Panc1 (cell line): Measurements from ENCODE around the gene SPEF1. TPM values are rescaled to one million over a fixed set of nuclear protein-coding genes. Genes with fewer than 3 reads are reported as not detected.

Experiments
- ATAC-seq: fragments of 200-7000 bp; cut with Tn5 transposase; 2 replicates; pipeline ENCODE4 v1.9.1; 2020; ENCODE audit warnings: mild to moderate bottlenecking, moderate library complexity
- BruUV-seq: library from RNA; stranded (reverse); fragments of 400-500 nt; replicated peaks from 2 replicates; lab custom pipeline; 2021; lab: Mats Ljungman, UMichigan
- CTCF ChIA-PET: fragments of 300-600 bp; sonication (Branson Sonifier 250); formaldehyde crosslinking; loops from one replicate; lab custom pipeline; 2022; ENCODE audit warnings: antibody characterized with exemption; lab: Charles Lee
- POLR2A ChIA-PET: fragments of 300-600 bp; sonication (Branson Sonifier 250); formaldehyde crosslinking; loops from one replicate; lab custom pipeline; 2022; ENCODE audit warnings: antibody characterized with exemption; lab: Charles Lee
- DNase-seq: peaks from one replicate; pipeline ENCODE4 v3.0.0-alpha.2; 2010; ENCODE audit warnings: low read depth, low spot score
- H3K27ac ChIP-seq: 2 replicates; pipeline ENCODE4 v1.5.1; 2011; ENCODE audit warnings: mild to moderate bottlenecking, low read length, inconsistent platforms
- H3K27me3 ChIP-seq: fragments of 200-500 bp; sonication (Bioruptor generic); 2 replicates; pipeline ENCODE4 v1.6.0; 2014; ENCODE audit warnings: low read length, inconsistent platforms; ENCODE audit not compliant: control insufficient read depth, insufficient read depth
- H3K36me3 ChIP-seq: fragments of 200-500 bp; sonication (Bioruptor generic); 2 replicates; pipeline ENCODE4 v1.5.1; 2014; ENCODE audit warnings: inconsistent platforms, mild to moderate bottlenecking, low read length, moderate library complexity; ENCODE audit not compliant: control insufficient read depth, insufficient read depth
- H3K4me1 ChIP-seq: 2 replicates; pipeline ENCODE4 v1.5.1; 2011; ENCODE audit warnings: inconsistent platforms, mild to moderate bottlenecking, low read length, moderate library complexity; ENCODE audit not compliant: control insufficient read depth, insufficient read depth
- H3K4me3 ChIP-seq, 2 experiments: 2 replicates each; pipeline ENCODE4 v1.5.1; 2011 to 2012; ENCODE audit warnings: low read depth in 2 of 2, low read length in 2 of 2, mild to moderate bottlenecking in 2 of 2, inconsistent platforms in 1 of 2, moderate library complexity in 1 of 2
- H3K9me3 ChIP-seq: fragments of 200-500 bp; sonication (Bioruptor generic); 2 replicates; pipeline ENCODE4 v1.5.1; 2014; ENCODE audit warnings: low read depth, mild to moderate bottlenecking, inconsistent platforms, low read length, moderate library complexity; ENCODE audit not compliant: control insufficient read depth, insufficient read depth
- CTCF ChIP-seq: fragments of 450-650 bp; IDR thresholded peaks from 2 replicates; pipeline ENCODE4 v1.5.1; 2017; ENCODE audit warnings: mild to moderate bottlenecking
- POLR2AphosphoS5 ChIP-seq: IDR thresholded peaks from 2 replicates; pipeline ENCODE4 v1.6.1; 2012; ENCODE audit warnings: mild to moderate bottlenecking, low read depth, low read length, moderate library complexity
- SIN3A ChIP-seq: IDR thresholded peaks from 2 replicates; pipeline ENCODE4 v1.6.1; 2012; ENCODE audit warnings: low read depth, mild to moderate bottlenecking, low read length, moderate library complexity, borderline replicate concordance; ENCODE audit not compliant: insufficient read depth
- TCF7L2 ChIP-seq: IDR thresholded peaks from 2 replicates; pipeline ENCODE4 v1.6.1; 2011; ENCODE audit warnings: mild to moderate bottlenecking, low read depth, low read length, inconsistent platforms
- in situ Hi-C: cut with HindIII; loops from 2 replicates; pipeline ENCODE4 v1.10.0; 2016; ENCODE audit warnings: low sequenced_read_pairs, low pct_unique_long_range_greater_than_20kb
- intact Hi-C: fragments of 100-400 bp; cut with micrococcal nuclease; formaldehyde crosslinking; loops from one replicate; pipeline ENCODE4 v1.10.0; 2022; ENCODE audit not compliant: unreplicated experiment
- total RNA-seq: library from RNA; stranded (reverse); gene quantifications from one replicate; pipeline ENCODE4 v1.2.1, GENCODE V29; 2021; ENCODE audit not compliant: unreplicated experiment
- TF ChIP-seq, protein P1 (sequence below), 2 experiments: IDR thresholded peaks; 2 replicates each; pipeline ENCODE4 v1.6.1; 2011 to 2012; ENCODE audit warnings: low read depth in 2 of 2, control low read depth in 1 of 2, low read length in 1 of 2, mild to moderate bottlenecking in 1 of 2, moderate library complexity in 1 of 2; ENCODE audit not compliant: insufficient read depth in 1 of 2

SPEF1 gene
- total RNA-seq, 1 experiment from 2014 or later = 0.41 TPM

DNA sequence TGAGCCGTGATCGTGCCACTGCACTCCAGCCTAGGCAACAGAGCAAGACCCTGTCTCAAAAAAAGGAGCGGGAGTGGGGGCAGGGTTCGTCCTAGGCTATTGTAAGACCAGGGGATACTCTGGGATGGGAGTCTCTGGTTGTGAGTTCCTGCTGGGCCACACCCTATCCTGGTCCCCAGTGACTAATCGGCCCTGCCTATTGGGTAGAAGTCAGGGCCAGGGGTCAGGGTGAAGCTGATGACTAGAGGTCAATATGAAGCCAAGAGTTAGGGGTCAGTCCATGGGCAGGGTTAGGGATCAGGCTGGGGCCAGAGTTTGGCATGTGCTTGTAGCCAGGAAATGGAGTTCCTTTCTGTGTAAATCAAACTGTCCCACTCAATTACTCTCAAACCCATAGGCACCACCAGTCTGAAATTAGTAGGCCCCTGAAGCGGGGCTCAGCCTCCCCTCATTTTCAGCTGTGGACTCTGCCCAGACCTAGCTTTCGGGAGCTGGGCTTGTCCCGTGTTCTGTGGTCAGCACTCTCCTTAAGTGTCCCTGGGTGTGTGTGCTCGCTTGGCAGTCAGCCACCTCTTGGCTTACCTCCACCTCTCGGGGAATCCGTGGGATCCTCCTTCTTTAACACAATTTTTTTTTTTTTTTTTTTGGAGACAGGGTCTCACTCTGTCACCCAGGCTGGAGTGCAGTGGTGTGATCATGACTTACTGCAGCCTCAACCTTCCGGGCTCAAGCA is 47.0 kb downstream of the SPEF1 start:
- ChIA-PET CTCF (no interaction called here), POLR2A (no interaction called here)
- no peaks in the 10 kb centered on the region for H3K36me3 ChIP-seq
- in situ Hi-C loops (no loop called here), intact Hi-C loops (no loop called here)
- no peak for DNase-seq
- no TSS peak for BruUV-seq
- H3K9me3 ChIP-seq = no peaks in the 10 kb centered on the region
- TF ChIP-seq, protein P1, sequence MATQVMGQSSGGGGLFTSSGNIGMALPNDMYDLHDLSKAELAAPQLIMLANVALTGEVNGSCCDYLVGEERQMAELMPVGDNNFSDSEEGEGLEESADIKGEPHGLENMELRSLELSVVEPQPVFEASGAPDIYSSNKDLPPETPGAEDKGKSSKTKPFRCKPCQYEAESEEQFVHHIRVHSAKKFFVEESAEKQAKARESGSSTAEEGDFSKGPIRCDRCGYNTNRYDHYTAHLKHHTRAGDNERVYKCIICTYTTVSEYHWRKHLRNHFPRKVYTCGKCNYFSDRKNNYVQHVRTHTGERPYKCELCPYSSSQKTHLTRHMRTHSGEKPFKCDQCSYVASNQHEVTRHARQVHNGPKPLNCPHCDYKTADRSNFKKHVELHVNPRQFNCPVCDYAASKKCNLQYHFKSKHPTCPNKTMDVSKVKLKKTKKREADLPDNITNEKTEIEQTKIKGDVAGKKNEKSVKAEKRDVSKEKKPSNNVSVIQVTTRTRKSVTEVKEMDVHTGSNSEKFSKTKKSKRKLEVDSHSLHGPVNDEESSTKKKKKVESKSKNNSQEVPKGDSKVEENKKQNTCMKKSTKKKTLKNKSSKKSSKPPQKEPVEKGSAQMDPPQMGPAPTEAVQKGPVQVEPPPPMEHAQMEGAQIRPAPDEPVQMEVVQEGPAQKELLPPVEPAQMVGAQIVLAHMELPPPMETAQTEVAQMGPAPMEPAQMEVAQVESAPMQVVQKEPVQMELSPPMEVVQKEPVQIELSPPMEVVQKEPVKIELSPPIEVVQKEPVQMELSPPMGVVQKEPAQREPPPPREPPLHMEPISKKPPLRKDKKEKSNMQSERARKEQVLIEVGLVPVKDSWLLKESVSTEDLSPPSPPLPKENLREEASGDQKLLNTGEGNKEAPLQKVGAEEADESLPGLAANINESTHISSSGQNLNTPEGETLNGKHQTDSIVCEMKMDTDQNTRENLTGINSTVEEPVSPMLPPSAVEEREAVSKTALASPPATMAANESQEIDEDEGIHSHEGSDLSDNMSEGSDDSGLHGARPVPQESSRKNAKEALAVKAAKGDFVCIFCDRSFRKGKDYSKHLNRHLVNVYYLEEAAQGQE (IDR thresholded peaks at IDR 0.05; ENCODE audit: insufficient read depth in 1 of 2, low read depth in 2 of 2, low read length in 1 of 2) = no peak
- TF ChIP-seq CTCF (no peak), SIN3A (no peak), POLR2AphosphoS5 (no peak), TCF7L2 (no peak)
- H3K4me1 ChIP-seq = peaks cover 6% of the 10 kb centered on the region; the same call in 1 of the 2 replicates
- ATAC-seq = no peak
- no peaks in the 10 kb centered on the region for H3K27me3 ChIP-seq
- no peak overlapping the region for H3K27ac ChIP-seq
- no peak overlapping the region for H3K4me3 ChIP-seq

DNA sequence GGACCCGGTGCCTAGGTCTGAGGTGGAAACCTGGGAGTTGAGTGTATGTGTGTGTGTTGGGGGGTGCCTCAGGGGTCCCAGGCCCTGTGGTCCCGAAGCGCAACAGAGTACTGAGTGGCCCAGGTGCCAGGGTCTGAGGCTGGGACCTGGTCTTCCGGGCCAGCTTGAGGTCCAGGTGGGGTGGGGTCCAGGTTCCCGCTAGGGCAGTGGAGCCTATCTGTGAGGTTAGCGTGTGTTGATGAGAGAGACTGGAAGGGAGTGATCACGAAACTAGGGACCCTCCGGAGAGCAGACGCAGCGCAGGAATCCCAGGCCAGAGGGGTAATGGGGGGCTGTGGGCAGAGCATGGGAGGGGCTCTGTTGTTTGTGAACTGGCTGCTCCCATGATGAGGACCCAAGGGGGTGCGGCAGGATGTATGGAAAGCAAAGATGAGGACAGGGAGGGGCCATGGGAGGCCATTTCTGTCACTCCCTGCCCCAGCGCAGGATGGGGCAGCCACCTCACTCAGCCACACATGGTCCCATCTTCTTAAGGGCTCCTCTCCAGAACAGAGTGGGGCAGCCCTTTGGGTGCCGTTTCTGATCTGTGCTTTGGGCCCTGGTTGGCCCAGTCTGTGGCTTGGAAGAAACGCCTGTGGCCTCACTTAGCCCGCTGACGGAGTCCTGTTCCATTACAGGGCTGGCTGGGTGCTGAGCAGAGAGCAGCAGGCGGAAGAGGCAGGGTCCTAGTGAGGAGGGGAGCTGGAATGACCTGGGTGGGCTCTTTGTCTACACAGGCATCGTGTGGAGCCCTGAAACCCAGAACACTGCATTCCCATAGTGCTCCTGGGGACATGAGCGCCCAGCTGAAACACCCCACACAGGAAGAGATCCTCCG is 47.9 kb downstream of the SPEF1 start:
- POLR2A ChIA-PET = no interaction called here

More for the DNA sequence above, 47.9 kb downstream of the SPEF1 start:
- Histone ChIP-seq H3K4me3 (no peak overlapping the region), H3K4me1 (peaks cover 3% of the 10 kb centered on the region; the same call in 1 of the 2 replicates), H3K9me3 (no peaks in the 10 kb centered on the region), H3K27me3 (no peaks in the 10 kb centered on the region), H3K27ac (no peak overlapping the region), H3K36me3 (no peaks in the 10 kb centered on the region)
- in situ Hi-C loops (no loop called here), intact Hi-C loops (no loop called here)
- no TSS peak for BruUV-seq
- TF ChIP-seq TCF7L2 = no peak
- TF ChIP-seq, protein P1 (IDR thresholded peaks at IDR 0.05; ENCODE audit: insufficient read depth in 1 of 2, low read depth in 2 of 2, low read length in 1 of 2) = no peak
- no peak for TF ChIP-seq CTCF
- no peak for TF ChIP-seq SIN3A
- no peak for TF ChIP-seq POLR2AphosphoS5
- DNase-seq (no peak), ATAC-seq (no peak)
- CTCF ChIA-PET = no interaction called here
